ENCODE measurements around the gene TAF4B.
"Not testable (repeated sequence)": the region's sequence is repeated elsewhere in the genome, so short reads cannot be mapped to it uniquely, and the experiment has no call there.

DNA sequence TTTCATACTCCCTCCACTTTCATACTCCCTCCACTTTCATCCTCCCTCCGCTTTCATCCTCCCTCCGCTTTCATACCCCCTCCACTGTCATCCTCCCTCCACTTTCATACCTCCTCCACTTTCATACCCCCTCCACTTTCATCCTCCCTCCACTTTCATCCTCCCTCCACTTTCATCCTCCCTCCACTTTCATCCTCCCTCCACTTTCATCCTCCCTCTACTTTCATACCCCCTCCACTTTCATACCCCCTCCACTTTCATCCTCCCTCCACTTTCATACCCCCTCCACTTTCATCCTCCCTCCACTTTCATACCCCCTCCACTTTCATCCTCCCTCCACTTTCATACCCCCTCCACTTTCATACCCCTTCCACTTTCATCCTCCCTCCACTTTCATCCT lies 77.0 kb downstream of the TAF4B start:
- TF ChIP-seq CTCF (IDR thresholded peaks at IDR 0.05; ENCODE audit: low read depth, low read length); EZH2phosphoT487 (IDR thresholded peaks at IDR 0.05; ENCODE audit: low read depth): not testable (repeated sequence)
